ENCODE results near the gene KAT2A.
A peak's percentile ranks its signal among the peaks of the same experiment; 100 is the strongest.

KAT2A gene

DNA sequence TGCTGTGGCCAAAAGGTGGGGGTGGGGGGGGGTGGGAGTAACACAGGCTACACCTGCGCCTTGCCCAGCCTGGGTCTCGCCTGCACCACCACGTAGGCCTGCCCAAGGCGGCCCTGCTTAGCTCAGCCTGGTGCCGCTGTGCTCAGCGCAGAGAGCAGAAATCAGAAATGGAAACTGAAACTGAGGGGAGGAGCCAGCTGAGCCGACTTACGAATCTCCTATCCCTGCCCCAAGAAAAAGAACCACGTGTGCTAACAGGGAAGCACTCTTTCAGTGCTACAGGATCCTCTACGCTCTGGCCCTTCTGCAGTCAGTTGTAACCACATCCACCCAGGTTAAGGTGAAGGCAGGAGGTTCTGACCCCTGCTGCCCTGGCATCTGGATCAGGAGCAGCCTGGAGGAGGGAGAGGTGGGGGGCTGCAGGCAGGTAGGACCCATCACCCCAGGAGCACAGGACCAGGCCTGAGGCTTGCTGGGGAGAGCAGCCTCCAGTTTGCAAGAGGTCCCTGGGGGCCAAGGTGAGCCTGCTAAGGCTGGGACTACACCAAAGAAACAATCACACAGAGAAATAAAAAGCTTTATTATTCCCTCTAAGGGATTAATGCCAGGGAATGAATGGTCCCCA lies 8.5 kb downstream of the KAT2A start, which contains the start of gene DHX58:
Gene DHX58 (minus strand): TSS at position 163 of the 625 bp plus-strand sequence. CDS start 822 bp downstream, outside the sequence.
- no peak for DNase-seq

DNA sequence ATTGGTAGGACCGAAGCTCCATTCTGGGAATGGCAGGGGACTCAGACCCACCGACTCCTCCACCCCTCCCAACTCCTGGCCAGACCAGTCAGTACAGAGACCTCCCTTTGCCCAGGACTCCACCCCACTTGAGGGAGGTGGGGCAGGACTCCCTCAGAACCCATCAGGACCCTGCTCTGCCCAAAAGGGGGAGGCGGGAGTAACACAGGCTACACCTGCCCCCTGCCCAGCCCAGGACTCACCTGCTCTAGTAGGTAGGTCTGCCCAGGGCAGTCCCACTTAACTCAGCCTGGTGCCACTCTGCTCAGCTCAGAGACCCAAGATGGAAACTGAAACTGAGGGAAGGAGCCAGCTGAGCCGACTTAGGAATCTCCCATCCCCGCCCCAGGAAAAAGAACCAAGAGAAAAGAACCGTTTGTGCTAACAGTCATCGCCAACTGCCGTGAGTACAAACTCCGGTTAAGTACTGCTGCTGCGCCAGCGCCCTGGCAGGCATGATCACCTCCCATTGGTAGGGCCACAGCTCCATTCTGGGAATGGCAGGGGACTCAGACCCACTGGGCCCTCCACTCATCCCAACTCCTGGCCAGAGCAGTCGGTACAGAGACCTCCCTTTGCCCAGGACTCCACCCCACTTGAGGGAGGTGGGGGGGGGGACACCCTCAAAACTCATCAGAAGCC lies 9.2 kb downstream of the KAT2A start:
- no peak for DNase-seq

DNA sequence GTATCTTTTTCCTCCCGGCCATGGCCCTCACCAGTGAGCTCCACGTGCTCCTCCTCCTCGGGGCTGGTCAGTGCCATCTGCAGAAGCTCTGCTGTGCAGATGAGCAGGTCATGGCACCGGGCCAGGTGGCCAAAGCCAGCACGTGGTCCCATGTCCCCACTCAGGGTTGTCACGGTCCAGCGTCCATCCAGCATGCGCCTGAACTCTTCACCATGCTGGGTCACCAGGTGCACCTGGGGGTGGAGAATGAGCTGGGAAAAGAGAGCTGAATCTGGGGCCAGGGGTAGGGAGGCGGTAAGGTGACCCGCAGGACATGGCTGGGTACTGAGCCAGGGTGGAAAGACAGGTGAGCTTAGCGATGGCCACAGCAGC lies 9.9 kb downstream of the KAT2A start:
- DNase-seq, result no peak

DNA sequence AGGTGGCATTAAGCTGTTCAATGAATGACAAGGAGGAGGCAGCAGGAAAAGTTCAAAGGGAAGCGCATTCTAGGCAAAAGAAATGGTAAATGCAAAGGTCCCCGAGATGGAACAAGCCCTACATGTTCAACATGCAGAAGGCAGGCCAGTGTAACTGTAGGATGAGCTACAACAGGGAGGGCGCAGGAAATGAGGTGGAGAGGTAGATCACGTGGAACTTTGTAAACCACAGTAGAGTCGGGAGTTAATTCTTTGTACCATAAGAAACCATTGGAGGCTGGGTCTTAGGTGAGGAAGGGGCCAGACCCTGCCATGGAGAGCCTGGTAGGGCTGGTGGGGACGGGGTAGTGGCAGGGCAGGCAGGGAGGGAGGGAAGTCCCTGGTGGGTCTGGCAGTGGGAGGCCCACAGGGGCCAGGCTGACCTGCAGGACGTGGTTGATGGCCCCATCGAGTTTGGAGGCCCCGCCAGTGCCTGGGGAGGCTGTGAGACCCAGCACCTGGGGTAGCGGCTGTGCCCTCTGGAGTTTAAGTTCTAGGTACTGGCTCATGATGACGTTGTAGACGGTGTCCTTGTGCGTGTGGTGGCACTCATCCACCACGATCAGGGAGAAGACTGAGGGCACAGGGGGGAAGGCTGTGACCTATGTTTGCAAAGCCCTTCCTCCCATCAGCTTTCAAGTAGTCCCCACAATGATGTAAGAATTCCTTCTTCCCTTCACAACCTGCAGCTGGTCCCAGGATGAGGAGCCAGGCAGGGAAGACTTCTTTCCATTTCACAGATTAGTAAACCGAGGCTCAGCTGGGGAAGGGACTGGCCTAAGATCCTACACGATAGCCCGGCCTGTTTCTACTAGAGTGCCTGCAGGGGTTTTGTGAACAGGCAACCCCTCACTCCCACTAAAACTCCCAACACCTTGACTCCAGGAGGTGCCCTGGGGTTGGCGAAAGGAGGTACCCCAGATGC lies 10.6 kb downstream of the KAT2A start:
- no peak for DNase-seq

DNA sequence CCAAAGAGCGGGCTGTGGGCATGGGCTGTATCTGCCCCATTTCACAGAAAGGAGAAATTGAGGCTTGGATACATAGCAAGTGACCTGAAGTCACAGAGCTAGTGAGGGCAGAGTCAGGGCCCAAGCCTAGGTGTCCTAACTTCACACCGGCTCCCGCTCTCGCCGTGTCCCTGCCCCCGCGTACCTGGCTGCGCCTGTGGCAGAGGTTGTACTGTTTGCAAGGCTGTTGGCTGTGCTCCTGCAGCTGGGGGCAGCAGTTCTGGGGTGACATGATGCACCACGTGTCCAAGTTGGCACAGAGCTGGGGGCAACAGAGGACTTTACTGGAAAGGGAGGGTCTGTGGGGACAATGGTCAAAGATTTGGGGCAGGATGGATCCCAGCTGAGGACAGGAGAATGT lies 12.1 kb downstream of the KAT2A start:
- DNase-seq, result no peak

DNA sequence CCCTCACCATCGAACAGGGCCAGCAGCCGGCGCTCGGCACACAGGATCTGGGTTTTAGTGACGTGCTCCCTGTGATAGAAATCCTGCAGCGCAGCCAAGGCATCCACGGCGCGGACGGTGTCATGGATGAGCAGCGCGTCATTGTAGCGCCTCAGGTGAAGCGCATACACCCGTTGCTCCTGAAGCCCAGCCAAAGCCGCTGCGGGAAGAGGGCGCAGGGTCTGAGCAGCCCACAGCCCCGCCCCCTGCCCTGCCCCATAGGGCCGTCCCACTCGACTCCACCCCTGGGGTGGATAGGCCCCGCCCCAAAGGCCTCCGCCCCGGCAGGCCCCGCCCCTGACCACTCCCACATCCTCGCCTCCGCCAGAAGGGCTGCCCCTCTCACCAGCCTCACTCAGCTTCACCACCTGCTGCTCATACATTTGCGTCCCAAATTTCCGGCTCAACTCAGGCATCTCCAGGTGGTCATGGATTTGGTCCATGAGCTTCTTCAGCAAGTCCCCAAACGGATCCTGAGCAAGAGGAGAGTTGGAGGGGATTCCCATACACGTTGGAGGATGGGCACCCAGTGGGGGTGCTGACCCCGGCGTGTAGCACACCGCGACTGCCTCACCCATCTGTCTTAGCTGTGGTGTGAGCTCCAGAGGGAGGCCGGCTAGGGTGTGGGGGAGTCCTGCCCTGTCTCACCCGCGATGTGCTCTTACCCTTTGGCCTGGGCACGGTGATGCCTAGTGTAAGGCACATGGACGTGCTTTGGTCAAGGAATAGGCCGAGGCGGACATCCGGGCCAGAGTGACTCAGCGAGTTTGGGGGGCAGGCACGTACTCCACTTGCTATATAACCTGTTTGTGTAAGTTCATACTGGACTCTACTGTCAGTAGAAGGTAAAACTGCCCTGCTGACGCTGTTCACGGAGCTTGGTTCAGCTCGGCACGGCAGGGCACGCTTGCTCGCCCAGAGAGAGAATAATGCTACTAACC lies 13.3 kb downstream of the KAT2A start:
- peak; percentile 74 for DNase-seq

DNA sequence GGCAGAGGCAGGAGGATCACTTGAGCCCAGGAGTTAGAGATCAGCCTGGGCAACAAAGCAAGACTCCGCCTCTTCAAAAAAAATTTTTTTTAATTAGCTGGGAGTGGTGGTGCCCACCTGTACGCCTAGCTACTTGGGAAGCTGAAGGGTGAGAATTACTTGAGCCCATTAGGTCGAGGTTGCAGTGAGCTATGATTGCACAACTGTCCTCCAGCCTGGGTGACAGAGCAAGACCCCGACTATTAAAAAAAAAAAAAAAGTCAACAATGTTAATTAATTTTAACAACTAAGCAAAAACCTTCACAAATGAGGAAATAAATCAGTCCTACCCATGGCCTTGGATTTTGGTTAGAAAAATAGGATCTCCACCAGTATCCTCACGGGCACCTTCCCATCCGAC lies 14.0 kb downstream of the KAT2A start:
- no peak for DNase-seq

DNA sequence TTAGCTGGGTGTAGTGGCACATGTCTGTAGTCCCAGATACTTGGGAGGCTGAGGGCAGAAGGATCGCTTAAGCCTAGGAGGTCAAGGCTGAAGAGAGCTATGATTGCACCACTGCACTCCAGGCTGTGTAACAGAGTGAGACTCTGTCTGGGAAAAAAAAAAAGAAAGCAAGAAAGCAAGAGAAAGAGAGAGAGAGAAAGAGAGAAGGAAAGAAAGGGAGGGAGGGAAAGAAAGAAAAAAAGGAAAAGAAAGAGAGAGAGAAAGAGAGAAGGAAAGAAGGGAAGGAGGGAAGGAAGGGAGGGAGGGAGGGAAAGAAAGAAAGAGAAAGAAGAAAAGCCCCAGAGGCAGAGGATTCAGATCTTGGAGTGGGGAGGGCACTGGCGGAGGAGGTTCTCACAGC lies 15.2 kb downstream of the KAT2A start:
- DNase-seq, result no peak

DNA sequence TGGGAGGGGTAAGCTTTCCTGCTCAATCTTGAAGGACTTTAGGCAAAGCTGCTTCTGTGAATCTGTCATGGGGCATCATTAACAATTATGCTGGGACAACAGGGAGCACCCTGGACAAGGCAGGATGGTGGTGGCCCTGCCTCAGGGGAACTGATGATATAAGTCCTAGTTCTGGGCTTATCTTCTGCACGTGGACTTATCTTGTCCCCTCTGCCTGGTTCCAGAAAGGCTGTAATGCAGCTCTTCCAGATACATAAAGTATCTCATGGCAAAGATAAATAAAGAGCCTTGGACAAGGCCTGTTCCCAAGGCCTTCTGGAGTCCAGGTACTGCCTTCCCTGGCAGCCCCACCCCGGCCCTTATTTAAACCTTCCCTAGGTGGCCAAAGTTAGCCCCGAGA lies 16.9 kb downstream of the KAT2A start:
- DNase-seq, result no peak

DNA sequence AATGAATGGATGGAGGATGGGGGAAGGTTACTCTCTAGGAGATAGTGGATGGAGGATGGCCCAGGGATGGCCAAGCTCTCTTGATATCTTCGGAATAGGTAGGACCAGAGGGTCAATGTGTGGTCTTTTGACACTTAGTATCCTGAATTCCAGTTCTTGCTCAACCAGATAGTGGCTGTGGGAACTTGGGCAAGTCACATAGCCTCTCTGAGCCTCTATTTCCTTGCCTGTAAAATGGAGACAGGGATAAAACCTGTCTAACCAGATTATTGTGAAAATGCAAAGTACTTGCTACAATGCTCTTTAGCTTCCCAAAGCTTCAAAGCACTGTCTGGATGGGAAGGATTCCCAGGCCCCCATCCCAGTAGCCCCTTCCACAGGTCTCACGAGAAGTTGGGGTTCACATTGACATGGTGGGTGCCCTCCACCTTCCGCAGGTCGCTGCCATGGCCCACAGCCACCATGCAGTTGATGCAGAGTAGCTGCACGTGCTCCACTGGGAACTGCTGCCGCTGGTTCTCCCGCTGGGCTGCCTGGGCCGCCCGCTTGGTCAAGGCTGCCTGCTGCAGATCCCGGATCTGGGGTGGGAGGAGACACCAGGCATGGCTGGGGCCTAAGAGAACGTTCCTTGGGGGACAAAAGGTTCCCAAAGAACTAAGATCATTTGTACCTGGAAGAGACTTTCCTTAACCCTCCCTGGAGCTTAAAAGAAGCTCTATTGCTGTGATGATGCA lies 17.8 kb downstream of the KAT2A start:
- DNase-seq, result no peak

DNA sequence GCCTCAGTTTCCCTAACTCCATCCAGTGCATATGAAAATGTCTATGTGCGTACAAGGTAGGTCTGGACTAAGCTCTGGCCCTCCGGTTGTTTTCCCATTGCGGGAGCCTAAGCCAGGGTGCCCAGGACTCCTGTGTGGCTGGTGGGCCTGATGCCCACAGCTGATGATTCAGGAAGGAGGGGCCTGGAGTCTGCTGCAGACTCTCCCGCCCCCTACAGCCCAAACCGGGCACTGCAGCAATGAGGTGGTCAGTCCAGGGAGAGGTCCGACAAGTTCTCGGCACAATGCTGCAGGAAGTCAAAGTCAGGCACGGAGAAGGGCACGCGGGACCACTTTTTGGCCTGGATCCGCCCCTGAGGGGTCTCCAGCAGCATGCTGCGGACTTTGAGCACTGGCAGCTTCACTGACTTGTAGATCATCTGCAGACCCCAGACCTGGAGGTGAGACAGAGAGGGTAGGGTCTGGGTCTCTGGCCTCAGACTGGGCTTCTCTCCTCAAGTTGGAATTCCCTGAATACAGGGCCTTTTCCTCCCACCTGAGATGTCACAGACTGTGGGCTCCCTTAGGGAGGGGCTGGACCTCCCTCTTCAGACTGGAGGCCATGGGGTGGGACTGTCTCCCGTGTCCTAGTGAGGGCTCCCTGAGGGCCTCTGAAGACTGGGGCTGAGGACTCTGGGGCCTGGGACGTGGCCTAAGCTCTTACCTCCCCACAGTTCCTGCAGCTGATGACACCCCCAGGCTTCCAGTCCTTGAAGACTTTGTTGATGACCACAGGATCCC lies 19.5 kb downstream of the KAT2A start:
- DNase-seq, result no peak

DNA sequence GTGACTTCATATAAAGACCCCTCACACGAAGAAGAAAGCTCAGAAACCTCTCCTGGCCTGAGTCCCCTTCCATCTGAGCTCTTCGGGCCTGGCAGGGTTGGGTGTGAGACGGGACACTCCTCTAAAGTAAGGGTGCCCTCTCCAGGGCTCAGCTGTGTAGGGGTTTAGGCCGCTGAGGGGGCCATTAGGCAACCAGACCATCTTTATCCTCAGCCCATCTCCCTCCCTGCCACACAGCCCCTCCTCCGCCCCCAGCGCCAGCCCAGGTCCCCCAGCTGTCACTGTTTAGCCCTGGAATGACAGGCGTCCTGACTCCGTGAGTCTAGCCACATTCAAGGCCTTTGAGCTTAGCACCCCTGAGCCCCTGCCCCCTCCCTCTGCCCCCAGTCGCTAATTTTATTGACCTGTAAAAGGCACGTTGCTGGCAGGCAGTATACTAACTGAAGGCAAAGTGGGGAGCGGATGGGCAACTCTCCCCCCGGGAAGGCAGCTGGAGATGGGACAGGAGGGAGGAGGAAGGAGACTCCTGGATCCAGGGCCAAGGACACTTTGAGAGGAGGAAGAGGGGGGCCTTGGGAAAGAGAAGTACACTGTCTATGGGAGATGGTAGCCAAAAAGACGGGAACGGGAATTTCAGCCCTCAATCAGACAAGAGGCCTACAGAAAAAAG lies 22.3 kb downstream of the KAT2A start:
- DNase-seq, result no peak

DNA sequence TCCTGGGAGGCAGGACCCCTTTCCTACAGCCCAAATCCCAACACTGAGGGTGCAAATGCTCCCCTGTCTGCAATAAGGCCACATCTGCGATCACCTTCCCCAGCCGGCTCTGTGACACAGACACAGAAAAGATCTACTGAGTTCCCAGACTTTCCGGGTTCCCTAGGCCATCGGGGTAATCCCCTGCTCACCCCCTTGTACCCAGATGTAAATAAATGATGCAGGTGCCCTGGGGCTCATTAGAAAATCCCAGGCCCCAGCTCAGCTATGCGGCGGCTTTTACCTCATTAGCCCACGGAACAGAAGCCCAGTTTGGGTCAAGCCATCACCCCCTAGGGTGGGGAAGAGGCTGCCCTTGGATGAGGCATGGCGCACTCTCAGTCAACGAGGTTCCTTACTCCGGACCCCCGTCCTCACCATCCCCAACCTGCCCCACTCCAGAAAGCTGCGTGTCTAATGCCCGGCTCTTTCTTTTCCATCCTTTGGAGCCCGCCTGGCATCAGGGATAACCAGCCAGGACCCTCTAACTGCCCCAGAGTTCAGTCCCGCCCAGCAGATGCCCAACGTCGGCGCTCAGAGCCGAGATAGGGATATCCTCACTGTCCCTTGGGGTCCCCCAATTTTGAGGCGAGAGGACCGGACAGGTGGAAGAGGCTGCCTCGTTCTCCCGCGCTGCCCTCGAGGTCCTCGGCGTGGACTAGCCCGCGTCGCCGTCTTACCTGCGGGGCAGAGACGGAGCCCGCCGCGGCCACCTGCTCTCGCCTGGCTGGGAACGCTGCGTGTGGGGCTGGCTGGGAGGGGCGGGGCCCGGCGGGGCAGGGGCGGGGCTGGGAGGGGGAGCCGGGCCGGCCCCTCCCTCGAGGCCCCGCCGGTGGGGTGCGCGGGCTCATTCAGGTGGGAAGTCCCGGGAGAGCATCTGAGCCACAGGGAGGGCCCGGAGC lies 23.2 kb downstream of the KAT2A start, which contains the start of gene ZNF385C:
Gene ZNF385C (minus strand): TSS at position 783 of the 941 bp plus-strand sequence. CDS start 35,417 bp downstream, outside the sequence.
- no peak for DNase-seq

DNA sequence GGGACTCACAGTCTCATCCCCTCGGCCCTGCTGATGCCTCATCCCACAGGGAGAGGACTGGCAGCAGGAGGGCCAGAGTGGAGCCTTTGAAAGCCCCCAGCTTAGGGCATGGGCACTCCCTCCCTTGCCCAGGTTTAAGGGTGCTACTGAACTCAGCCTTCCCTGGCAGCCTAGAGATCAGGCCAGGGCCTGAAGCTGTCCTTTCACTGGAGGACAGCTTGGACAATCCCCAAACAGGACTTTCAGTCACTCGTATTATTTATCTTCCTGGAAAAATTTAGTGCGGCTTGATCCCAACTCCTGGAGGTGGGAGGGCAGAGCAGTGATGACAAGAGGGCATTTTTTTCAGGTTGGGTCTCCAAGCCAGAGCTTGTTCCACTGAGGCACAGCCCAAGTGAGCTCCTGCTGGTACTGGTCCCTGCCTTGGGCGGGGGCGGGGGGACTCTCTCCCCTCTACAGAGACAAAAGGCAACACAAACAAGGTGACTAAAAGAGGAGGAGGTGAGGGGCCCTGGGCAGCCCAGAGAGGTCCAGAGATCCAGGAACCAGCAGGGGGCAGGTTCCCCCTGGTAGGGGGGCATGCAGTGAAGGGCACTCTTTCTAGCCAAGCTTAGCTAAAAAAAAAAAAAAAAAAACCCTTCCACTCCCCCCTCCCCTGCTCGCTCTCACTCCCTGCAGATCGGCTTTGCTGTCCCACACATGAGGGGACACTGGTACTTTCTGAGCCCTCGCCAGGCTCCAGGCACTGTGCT lies 24.6 kb downstream of the KAT2A start:
- DNase-seq, result no peak

DNA sequence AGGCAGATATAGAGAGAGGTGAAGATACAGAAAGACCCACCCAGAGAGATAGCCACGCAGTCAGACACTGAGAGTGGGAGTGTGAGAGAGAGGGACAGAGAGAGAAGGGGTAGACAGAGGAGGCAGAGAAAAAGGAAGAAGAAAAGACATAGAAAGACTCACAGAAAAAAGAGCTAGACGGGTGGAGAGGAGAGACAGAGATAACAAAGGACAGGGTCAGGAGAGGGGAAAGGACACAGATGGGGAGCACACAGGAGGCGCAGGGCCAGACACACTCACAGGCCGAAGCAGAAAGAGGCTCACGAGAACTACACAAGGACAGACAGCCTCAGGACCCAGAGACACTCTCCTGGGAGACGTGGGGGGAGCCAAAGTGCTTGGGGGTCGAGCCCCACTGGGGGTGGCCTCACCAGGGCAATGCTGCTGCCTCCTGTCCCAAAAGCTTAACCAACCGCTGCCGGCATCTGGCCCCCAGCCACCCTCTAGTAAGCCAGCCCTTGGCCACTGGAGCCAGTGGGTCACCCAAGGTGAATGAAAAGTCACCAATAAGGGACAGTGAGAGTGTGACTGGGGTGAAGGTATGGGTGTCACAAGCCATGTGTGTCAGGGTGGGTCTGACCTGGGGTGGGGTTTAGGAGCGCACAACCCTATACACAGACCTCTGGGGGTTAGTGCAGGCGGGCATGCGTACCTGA lies 26.6 kb downstream of the KAT2A start:
- DNase-seq, result no peak

DNA sequence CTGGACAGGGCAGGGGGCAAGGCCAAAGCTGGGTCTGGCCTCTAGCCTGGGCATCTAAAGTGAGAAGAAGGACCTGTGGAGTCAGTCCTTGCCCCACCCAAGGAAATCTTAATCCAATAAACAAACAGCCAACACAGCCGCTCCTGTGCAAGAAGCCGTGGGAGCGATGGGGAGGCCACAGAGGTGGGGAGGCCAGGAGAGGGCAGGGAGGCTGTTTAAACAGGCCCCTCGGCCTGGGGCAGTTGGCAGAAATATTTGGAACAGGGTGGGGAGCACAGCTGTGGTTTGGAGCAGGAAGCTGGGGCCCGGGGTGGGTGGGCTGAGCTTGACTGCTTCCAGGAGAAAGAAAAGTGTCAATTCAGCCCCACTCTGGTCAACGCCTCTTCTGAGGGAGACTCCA lies 28.2 kb downstream of the KAT2A start:
- DNase-seq, result no peak

DNA sequence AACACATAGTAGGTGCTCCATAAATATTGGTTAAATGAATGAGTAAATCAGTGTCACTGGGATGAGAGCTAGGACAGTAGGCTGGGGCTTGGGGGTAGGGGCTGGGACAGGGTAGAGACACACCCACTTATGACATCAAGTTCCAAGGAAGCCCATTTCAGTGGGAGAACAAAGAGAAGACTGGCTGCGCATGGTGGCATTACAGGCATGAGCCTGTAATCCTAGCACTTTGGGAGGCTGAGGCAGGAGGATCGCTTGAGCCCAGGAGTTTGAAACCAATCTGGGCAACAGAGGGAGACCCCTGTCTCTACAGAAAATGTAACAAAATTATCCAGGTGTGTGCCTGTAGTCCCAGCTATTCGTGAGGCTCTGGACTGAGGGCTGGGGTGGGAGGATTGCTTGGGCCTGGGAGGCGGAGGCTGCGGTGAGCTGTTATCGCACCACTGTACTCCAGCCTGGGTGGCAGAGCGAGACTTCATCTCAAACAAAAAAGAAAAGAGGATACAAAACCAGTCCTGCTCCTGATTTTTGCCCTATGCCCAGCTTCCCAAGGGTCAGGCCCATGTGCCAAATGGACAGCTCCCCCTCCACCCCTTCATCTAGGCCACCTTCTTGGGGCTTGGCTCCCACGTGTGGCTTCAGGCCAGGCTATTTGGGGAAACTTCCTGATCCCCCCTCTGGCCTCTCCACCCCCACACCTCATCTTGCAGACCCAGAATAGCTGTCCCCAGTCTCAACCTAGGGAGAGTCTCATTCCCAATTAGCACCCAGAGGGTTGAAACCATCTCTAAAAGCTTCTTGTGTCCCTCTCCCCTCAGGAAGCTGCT lies 30.0 kb downstream of the KAT2A start:
- no peak for DNase-seq

Data from NCI-H524 treated with DMSO at 0.1 percent for 48 hours (cell line).